ENCODE data around the gene PXMP2.

DNA sequence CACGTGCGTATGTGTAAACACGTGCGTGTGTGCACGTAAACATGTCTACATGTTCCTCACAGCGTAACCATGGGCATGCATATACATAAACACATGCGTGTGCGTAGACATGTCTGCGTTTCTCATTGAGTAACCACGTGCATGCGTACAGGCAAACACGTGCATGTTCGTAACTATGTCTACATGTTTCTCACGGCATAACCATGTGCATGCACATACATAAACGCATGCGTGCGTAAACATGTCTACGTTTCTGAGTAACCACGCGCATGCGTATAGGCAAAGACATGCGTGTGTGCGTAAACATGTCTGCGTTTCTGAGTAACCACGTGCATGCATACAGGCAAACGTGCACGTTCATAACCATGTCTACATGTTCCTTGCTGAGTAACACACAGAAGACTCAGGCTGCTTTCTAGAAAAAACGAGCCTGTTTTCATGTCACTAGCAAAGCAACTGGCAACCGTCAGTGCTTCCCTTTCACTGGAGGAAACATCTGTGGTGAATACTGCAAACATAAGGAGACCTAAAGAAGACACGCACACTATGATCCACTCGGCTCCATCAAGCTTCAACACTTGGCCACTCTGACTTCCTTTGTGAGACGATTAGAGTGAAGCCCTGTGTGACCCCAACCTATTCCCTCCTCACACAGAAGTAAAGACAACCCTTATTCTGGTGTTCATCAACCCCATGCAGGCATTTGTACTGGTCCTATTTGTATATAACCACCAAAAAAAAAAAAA lies 29.1 kb upstream of the PXMP2 start:
- TF ChIP-seq, protein P1, sequence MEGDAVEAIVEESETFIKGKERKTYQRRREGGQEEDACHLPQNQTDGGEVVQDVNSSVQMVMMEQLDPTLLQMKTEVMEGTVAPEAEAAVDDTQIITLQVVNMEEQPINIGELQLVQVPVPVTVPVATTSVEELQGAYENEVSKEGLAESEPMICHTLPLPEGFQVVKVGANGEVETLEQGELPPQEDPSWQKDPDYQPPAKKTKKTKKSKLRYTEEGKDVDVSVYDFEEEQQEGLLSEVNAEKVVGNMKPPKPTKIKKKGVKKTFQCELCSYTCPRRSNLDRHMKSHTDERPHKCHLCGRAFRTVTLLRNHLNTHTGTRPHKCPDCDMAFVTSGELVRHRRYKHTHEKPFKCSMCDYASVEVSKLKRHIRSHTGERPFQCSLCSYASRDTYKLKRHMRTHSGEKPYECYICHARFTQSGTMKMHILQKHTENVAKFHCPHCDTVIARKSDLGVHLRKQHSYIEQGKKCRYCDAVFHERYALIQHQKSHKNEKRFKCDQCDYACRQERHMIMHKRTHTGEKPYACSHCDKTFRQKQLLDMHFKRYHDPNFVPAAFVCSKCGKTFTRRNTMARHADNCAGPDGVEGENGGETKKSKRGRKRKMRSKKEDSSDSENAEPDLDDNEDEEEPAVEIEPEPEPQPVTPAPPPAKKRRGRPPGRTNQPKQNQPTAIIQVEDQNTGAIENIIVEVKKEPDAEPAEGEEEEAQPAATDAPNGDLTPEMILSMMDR (IDR thresholded peaks at IDR 0.05; ENCODE audit: low read depth, low read length) = no peak
- TF ChIP-seq POLR2A (IDR thresholded peaks at IDR 0.05; ENCODE audit: extremely low read depth, insufficient read length) = no peak
- TF ChIP-seq, protein P2, sequence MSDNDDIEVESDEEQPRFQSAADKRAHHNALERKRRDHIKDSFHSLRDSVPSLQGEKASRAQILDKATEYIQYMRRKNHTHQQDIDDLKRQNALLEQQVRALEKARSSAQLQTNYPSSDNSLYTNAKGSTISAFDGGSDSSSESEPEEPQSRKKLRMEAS (IDR thresholded peaks at IDR 0.05; ENCODE audit: low read depth, low read length) = no peak

Measured in NB4 (cell line).